GM21576 (cell line): Measurements from ENCODE around the gene C4B.
"Not testable (repeated sequence)": the region's sequence is repeated elsewhere in the genome, so short reads cannot be mapped to it uniquely, and the experiment has no call there.

Experiments
- ATAC-seq: cut with Tn5 transposase; IDR thresholded peaks from one replicate; pipeline ENCODE4 v1.9.1; 2021; ENCODE audit warnings: mild to moderate bottlenecking, moderate library complexity; ENCODE audit not compliant: unreplicated experiment

The C4B gene

DNA sequence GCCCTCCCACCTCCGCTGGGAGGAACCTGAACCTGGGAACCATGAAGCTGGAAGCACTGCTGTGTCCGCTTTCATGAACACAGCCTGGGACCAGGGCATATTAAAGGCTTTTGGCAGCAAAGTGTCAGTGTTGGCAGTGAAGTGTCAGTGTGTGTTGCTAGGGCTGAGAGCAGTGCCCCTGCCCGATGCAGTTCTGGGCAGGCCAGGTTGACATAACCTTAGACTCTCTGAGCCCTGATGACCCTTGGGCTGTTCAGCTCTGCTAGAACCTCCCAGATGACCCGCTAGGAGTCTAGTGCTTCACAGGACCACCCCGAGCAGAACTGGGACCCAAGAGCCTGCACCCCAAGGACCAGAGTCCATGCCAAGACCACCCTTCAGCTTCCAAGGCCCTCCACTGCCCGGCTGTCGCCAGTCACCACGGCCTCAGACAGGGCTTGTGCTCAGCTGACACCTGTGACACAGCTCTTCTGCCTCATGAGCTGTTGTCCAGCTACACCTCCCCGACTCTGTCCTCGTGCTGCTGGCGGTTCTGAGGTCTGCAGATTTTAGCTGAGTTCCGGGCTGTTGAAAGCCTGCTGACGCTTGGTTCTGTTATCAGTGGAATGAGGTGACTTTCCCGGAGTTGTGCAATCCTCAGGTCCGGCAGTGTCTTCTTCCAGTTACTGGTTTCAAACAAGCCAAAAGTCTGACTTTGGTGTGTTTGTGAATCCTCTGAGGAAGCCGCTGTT is 20.9 kb downstream of the C4B start:
- not testable (repeated sequence) for ATAC-seq

DNA sequence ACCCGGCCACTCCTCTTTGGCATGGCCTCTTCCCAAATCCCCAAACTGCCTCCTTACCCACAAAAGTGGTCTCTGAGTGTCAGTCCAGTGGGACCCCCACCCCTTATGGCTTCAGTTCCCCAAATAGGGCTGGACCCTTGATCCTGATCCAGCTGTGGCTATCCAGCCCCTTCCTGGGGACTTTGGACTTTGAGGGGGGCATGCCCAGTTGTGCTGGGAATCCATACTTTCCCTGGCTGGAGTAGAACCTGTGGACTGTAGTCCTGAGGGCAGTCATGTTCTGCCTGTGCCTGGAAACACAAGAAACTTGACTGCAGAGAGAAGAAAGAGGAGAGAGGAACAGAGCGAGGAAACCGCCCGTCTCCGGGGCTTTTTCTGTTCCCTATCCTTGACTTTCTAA is 22.5 kb downstream of the C4B start:
- not testable (repeated sequence) for ATAC-seq

DNA sequence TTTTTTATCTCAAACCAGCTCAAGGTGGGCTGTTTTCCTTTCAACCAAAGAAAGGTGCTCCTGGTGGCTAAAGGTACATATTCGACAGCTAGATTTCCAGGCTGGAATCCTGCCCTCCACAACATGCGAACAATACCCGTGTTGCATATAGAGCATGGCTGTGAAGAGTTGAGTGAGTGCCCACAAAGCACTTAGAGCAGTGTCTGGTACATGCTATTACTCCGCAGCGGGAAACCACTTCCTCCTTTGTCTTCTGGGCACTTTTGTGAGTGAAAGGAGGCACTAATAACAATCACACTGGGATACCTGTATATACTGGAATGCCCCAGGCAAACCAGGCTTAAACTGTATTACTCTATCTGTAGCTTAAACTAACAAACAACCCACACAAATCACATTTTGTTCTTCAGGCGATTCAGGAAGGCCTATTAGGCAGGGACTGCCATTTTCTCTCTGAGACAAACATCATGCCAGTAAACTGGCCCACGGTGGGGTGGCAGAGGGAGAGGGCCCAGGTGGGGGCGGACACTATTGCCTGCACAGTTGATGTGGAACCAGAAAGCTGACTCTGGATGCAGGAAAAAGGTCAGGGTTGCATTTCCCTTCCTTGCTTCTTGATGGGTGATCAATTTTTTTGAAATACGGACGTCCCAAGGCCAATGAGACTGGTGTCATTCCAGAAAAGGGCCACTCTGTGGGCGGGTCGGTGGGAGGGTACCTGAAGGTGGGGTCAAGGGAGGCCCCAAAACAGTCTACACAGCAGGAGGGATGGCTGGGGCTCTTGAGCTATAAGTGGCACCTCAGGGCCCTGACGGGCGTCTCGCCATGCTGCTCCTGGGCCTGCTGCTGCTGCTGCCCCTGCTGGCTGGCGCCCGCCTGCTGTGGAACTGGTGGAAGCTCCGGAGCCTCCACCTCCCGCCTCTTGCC is 23.3 kb downstream of the C4B start, which contains the start of gene CYP21A2:
Gene CYP21A2, plus strand, starts transcription at position 818 of the 927 bp plus-strand sequence. Its CDS starts 8 bp downstream, at position 826.
- not testable (repeated sequence) for ATAC-seq

DNA sequence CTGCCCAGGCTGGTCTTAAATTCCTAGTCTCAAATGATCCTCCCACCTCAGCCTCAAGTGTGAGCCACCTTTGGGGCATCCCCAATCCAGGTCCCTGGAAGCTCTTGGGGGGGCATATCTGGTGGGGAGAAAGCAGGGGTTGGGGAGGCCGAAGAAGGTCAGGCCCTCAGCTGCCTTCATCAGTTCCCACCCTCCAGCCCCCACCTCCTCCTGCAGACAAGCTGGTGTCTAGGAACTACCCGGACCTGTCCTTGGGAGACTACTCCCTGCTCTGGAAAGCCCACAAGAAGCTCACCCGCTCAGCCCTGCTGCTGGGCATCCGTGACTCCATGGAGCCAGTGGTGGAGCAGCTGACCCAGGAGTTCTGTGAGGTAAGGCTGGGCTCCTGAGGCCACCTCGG is 24.3 kb downstream of the C4B start:
- ATAC-seq = not testable (repeated sequence)

DNA sequence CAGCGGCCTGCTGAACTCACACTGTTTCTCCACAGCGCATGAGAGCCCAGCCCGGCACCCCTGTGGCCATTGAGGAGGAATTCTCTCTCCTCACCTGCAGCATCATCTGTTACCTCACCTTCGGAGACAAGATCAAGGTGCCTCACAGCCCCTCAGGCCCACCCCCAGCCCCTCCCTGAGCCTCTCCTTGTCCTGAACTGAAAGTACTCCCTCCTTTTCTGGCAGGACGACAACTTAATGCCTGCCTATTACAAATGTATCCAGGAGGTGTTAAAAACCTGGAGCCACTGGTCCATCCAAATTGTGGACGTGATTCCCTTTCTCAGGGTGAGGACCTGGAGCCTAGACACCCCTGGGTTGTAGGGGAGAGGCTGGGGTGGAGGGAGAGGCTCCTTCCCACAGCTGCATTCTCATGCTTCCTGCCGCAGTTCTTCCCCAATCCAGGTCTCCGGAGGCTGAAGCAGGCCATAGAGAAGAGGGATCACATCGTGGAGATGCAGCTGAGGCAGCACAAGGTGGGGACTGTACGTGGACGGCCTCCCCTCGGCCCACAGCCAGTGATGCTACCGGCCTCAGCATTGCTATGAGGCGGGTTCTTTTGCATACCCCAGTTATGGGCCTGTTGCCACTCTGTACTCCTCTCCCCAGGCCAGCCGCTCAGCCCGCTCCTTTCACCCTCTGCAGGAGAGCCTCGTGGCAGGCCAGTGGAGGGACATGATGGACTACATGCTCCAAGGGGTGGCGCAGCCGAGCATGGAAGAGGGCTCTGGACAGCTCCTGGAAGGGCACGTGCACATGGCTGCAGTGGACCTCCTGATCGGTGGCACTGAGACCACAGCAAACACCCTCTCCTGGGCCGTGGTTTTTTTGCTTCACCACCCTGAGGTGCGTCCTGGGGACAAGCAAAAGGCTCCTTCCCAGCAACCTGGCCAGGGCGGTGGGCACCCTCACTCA is 25.0 kb downstream of the C4B start:
- ATAC-seq = not testable (repeated sequence)

DNA sequence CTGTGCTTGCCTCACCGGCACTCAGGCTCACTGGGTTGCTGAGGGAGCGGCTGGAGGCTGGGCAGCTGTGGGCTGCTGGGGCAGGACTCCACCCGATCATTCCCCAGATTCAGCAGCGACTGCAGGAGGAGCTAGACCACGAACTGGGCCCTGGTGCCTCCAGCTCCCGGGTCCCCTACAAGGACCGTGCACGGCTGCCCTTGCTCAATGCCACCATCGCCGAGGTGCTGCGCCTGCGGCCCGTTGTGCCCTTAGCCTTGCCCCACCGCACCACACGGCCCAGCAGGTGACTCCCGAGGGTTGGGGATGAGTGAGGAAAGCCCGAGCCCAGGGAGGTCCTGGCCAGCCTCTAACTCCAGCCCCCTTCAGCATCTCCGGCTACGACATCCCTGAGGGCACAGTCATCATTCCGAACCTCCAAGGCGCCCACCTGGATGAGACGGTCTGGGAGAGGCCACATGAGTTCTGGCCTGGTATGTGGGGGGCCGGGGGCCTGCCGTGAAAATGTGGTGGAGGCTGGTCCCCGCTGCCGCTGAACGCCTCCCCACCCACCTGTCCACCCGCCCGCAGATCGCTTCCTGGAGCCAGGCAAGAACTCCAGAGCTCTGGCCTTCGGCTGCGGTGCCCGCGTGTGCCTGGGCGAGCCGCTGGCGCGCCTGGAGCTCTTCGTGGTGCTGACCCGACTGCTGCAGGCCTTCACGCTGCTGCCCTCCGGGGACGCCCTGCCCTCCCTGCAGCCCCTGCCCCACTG is 25.9 kb downstream of the C4B start:
- not testable (repeated sequence) for ATAC-seq

DNA sequence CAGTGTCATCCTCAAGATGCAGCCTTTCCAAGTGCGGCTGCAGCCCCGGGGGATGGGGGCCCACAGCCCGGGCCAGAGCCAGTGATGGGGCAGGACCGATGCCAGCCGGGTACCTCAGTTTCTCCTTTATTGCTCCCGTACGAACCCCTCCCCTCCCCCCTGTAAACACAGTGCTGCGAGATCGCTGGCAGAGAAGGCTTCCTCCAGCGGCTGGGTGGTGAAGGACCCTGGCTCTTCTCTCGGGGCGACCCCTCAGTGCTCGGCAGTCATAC is 26.4 kb downstream of the C4B start:
- ATAC-seq = not testable (repeated sequence)

DNA sequence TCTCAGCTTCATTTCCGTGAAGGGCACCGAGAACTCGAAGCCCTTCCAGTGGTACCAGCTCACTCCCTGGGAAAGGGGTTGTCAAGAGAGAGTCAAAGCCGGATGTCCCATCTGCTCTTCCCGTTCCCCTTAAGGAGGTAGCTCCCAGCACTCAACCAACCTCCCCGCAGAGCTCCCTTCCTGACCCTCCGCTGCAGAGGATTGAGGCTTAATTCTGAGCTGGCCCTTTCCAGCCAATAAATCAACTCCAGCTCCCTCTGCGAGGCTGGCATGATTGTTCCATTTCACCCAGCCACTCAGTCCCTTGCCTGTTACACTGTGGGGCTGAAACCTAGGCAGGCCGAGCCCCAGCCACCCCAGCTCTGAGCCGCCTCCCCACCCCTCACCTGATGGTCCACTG is 26.8 kb downstream of the C4B start:
- not testable (repeated sequence) for ATAC-seq

DNA sequence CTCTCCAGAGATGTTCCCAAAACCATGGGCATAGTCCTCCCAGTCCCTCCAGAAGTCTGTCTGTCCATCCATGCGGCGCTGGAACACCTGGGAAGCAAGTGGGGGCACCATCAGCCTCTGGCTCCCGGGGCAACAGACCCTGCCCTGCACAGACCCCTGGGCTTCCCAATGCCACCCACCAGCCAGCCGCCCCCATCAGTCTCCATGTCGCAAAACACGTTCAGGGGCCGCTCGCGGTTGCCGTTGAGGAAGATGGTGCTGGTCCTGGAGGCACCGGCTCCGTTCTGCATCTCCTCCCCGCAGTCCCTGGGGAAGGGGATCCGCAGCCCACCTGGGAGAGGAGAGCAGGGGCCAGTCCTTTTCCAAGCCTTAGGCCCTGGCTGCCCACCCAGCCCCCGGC is 27.7 kb downstream of the C4B start:
- not testable (repeated sequence) for ATAC-seq

DNA sequence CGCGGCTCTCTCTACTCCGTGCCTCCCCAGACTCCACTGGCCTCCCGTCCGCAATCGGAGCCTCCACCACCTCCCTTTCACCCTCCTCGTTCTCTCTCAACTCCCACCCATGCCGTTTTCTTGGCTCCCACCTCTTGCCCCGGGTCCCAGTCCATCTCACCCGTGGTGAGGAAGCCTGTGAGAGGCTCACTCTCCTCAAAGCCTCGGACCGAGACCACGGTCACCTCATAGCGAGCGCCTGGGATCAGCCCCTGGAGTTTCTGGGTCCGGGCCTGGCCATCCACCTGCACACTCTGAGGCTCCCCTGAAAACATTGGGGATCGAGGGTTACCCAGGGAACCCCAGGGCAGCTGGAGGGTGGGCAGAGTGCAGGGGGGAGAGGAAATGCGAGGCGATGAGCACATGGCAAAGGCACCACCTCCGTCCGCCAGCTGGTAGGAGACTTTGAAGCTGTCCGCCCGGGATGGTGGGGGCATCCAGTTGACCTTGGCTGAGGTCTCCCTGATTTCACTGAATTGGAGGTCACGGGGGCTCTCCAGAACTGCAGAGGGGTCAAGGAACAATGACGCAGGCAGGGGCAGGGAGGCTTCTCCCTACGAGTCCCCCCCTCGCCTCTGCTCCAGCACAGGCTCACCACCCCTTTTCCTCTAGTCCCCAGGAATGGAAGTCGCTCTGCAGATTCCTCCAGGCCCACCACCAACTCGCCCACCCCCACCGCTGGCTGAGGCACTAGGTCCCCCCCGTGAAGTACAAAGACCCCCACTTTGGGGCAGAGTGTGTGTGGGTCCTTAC is 29.2 kb downstream of the C4B start:
- not testable (repeated sequence) for ATAC-seq

DNA sequence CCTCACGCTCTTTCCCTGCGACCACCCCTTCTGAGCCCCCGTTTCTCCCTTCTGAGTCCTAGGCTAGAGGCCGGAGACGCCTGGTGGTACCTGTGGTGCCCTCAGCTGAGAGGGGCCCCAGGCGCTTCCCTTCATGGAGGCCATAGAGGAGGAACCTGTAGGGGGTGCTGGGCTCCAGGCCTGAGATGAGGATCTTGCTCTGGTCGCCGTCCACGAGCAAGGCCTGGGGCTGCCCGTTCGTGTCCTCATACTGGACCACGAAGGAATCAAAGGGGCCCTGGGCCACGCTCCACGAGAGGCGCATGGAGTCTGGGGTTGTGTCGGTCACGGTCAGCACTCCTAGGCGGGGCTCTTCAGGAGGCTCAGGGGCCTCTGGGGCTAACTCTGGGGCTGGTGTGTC is 30.3 kb downstream of the C4B start:
- not testable (repeated sequence) for ATAC-seq

DNA sequence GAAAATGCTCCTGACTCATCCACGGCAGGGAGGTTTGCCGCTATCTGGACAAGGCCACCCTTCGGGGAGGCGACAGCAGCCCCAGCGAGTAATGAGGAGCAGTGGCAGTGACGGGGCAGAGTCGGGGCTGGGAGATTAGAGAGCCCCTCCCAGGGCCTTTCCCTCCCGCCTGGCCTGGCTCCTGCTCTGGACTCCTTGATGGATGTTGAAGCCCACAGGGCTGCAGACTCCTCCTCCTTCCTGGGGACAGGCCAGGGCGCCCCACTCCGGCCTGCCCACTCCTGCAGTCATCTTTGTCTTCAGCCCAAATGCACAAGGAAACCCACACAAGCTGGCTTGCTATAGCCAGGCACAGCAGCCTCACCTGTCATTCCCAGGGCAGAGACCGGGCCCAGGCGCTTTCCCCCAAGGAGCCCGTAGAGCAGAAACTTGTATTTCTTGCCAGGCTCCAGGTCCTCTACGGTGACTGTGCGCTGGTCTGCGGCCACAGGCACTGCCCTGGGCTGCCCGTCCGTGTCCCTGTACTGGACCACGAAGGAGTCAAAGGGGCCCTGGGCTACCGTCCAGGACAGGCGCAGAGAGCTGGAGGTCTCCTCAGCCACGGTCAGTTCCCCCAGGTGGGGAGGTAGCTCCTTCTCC is 31.3 kb downstream of the C4B start:
- no peak for ATAC-seq

DNA sequence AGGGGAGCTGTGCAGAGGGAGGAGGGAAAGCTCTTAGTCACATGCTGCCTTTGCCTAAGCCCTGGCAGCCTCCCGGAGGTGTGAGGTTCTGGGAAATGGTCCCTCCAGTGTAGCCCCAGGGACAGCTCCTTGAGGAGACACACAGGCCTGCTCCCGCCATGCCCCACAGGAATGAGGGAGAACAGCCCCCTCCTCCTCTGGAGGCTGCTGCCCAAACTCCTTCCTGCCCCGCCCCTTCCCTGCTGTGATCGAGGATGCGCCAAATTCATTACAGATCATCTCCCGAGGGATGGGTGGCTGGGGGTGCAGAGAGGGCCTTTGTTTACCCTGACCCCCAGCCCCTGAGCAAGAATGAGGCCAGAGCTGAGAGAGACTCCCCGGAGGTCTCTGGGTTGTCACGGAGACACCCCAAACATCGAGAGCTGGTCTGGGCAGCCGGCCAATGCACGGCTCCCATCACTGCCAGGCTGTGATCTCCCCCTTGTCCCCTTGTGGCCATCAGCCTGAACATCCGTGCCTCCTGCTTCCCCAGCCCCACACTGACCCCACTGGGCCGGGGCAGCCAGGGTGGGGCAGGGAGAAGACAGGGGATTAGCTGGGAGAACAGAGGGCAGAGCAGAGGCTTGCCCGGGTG is 32.0 kb downstream of the C4B start:
- ATAC-seq = no peak

DNA sequence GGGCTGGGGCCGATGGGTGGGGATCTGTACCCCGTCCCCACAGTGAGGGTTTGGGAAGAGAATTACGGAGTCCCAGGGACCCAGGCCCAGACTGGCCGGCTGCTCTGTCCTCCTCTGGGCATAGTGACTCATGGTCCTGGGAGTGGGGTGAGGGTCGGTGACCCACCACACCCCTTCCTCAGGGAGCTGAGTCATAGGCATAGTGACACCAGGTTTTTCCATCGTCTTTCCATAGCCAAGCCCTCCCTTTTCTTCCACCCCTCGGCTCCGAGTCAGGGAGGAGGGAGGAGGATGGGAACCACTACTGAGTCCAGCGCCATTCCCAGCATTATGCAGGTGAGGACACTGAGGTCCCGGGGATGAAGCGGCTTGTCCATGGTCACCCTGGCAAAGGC is 32.5 kb downstream of the C4B start:
- ATAC-seq = no peak

DNA sequence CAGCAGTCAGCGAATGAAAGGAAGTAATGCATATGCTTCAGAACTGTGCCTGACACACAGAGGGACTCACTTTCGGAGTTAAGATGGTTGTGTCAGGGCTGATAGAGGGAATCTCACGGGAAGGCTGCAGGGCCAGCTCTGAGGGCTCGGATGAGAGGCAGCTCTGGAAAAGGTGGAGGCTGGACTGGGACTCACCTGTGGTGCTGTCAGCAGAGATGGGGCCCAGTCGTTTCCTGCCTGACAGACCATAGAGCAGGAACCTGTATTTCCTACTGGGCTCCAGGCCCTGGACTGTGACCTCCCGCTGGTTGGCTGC is 32.9 kb downstream of the C4B start:
- ATAC-seq = no peak

DNA sequence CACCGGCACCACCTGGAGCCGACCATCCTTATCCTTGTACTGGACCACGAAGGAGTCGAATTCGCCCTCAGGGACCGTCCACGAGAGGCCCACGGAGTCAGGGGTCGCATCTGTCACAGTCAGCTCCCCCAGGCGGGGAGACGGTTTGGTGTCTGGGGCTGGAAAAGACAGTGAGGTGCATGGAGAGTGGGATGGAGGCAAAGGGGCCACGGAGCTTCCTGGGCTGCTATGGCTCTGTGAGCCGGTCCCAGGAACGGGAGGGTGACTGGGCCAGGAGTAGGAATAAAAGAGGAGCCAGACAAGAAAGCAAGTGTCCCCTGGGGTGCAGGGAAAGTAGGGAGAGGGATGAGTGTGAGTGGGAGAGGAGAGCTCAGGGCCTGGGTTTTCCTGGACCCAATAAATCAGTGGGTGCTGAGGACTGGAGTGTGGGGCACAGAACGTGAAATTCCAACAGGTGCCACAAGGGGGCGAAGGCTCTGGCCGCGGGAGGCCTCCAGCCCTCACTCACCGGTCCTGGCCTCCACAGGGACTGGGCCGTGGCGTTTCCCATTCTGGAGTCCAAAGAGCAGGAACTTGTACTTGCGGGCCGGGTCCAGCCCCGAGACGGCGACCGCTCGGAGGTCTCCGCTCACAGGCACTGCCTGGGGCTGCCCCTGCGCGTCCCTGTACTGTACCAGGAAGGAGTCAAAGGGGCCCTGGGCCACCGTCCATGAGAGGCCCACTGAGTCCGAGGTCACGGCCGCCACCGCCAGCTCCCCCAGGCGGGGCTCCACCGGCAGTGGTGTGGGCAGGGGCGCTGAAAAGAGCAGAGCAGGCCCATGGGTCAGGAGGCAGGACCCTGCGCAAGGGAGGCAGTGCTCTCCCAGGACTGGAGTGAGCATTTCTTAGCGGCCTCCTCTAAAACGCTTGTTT is 33.5 kb downstream of the C4B start:
- ATAC-seq = no peak

DNA sequence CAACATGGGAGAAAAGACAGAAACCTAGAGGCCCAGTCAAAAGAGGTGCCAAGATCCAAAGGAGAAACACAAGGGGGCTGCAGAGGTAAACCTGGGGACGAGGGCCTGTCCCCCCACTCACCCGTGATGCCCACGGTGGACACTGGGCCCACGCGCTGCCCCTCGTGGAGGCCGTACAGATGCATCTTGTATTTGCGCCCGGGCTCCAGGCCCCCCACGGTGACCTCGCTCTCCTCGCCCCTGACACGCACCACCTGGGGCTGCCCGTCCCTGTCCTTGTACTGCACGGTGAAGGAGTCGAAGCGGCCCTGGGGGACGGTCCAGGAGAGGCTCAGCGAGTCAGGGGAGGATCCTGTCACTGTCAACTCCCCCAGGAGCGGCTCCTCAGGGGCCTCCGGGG is 34.6 kb downstream of the C4B start:
- not testable (repeated sequence) for ATAC-seq

DNA sequence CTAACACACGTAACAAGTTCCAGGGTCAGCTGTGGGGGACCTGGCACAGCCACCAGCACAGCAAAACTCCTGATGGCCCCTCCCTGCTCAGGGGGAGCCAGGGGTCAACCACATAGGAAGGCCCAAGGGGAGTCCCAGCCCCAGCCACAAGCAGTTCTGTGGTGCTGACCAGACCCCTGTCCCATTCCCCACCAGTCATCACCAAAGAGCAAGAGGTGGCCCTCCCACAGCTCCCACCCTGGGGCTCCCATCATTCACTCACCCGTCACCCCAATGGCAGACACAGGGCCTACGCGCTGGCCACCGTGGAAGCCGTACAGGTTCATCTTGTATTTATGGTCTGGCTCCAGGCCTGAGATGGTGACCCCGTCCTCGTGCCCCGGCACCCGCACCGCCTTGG is 35.1 kb downstream of the C4B start:
- not testable (repeated sequence) for ATAC-seq
